NCI-H1092 (cell line): Measurements from ENCODE around the gene GALNT18.
A peak's percentile ranks its signal among the peaks of the same experiment; 100 is the strongest.

Source experiments
- DNase-seq: peaks from one replicate; lab custom pipeline; 2025; lab: John Stamatoyannopoulos, UW

Gene GALNT18

GRCh38 chr11:11567936-11568650 lies 53.7 kb downstream of the GALNT18 start:
- DNase-seq: no peak

GRCh38 chr11:11565636-11566035 lies 56.2 kb downstream of the GALNT18 start:
- DNase-seq: no peak

- DNase-seq: no peak
These were observed 58.4 kb downstream of the GALNT18 start for GRCh38 chr11:11563200-11563975.

DNA sequence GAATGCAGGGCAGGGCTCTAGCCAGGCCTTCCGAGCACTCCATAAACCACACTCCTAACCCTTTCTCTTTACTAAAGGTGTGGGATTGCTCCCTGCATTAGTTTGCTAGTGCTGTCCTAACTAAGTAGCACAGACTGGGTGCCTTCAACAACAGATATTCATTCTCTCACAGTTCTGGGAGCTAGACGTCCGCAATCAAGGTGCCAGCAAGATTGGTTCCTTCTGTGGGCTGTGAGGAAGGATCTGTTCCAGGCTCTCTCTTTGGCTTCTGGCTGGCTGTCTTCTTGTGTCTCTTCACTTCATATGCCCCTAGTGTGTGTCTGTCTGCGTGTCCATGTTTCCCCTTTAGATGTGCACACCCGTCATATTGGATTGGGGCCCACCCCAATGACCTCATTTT lies 59.8 kb downstream of the GALNT18 start:
- no peak for DNase-seq

DNA sequence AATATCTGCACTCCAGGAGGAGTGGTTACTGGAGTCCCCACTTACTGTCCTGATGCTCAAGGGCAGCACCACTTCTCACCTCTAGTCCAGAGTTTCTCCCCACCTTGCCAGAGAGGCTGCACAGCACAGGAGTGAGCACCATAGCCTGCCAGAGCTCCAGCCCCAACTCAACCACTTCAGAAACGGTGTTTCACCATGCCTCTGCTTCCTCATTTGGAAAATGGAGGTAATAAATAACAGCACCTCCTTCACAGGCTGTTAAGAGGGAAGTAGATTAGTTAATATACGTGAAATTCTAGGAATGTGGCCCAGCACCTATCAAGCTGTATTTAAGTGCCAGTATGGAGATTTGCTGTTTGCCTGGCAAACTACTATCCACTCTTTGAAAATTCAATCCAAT lies 63.0 kb downstream of the GALNT18 start:
- no peak for DNase-seq

GRCh38 chr11:11558396-11558795 lies 63.4 kb downstream of the GALNT18 start:
- DNase-seq: no peak

- peak; percentile 91 for DNase-seq
These were observed 66.6 kb downstream of the GALNT18 start for GRCh38 chr11:11555208-11555607.

DNA sequence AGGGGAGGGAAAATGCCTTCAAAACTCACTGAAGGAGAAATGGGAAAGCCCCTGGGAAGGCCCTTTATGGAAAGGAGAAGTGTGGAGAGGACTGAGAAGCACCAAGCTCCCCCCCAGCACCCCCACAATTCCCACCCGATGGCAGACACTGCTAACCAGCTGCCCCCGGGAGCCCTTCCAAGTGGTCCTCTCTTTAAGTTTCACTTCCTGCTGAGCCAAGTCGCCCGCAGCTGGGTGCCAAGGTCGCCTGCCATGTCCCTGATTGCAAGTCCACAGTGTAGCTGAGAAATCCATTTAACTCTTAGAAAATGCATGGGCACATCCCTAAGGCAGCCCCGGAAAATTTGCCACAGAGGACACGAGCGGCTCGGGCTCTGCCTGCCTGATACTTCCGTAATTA lies 68.2 kb downstream of the GALNT18 start:
- no peak for DNase-seq

GRCh38 chr11:11552529-11553087 lies 69.2 kb downstream of the GALNT18 start:
- no peak for DNase-seq

- no peak for DNase-seq
These were observed 71.3 kb downstream of the GALNT18 start for GRCh38 chr11:11550534-11550933.

DNA sequence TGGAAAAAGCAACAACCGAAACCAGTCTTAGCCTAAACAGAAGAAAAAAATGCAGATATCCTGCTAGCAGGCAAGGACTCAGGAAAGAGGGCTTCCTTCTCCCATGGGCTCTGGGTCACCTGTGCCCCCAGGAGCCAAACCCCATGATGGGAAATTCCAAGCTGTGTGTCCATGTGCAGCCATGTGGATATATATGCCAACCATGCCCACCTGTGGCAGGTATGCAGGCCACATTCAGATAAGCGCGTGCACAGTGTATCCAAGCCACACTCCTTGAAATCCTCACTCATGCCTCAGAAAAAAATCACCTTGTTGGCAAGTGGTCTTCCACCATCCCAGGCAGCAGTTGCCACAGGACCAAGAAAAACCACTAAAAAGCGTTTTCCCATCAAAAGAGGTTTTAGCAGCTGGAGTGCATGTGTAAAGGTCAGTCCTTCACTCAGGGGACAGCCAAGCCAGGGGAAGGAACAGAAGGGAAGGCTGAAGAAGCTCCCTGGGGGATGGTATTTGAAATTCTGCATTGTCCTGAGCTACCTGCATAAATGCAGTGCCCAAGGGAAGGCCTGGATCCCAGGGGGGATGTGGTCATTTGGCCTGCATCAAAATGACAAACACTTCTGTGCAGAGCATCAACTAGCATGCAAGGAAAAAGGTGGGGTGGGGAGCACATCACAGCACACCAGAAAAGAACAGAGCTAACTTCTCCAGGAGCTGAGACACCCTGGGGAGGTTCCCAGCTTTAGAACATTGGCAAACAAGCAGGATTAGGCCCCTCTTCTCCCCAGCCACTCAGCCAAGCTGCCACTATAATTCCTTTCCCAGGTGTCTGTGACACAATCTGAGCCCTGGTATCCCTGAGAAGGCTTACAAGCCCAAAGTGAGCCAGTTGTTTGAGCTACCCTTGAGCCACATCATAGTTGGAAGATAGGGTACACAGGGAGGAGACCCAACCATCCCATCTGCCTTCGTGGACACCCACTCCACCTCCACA lies 76.2 kb downstream of the GALNT18 start:
- DNase-seq: no peak

DNA sequence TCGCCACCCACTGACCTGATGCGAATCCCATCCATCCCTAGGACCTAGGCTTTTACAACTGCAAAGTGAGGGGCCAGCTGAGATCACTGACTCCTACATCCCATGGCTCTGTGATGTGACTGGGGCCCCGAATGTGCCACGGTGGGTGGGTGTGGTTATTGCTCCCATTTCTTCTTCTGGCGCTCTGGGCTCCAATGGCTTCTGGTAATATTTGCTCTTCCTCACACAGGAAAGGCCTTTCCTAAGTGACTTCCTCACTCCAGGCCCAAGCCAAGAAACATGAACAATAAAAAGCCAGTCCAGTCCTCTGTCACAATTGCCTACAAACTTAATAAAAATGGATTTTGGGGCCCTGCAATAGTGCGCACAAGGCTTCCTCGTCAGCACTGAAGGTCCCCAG lies 78.1 kb downstream of the GALNT18 start:
- no peak for DNase-seq

- DNase-seq: no peak
These were observed 81.6 kb downstream of the GALNT18 start for GRCh38 chr11:11540157-11540556.

GRCh38 chr11:11538277-11538960 lies 83.4 kb downstream of the GALNT18 start:
- peak; percentile 60 for DNase-seq

DNA sequence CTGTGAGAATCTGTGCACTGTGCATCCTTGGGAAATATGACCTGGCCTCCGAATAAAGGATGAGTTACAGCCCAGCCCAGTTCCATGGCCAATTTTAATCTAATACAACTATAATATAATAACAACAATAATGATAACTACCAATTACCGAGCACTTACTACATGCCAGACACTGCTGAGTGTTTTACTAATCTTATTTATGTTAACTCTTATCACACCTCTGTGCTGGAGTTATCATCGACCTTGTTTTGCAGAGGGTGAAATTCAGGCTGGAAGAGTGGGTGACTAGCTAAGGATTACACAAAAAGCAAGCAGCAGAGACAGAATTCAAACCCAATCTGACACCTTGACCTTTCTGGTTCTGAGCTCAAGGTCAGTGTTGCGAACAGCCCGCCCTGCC lies 83.9 kb downstream of the GALNT18 start:
- DNase-seq: no peak

GRCh38 chr11:11537372-11537771 lies 84.4 kb downstream of the GALNT18 start:
- DNase-seq: no peak

DNA sequence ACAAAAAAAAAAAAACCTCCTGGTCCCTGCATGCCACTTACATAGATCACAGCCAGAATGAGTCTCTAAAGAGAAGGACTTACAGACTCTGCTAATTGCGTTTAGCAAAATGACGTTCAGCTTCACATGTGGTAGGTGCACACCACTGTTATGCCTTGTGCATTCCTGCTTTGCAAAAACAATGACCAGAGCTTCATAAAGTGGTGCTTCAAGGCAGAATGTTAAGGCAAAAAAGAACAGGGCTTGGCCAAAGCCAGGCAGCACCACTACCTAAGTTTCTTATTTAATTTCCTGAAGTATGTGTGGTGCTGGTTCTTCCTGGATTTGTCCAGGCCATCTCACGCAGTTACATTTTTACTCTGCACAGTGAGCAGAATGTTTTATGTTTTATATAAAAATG lies 85.2 kb downstream of the GALNT18 start:
- no peak for DNase-seq

- no peak for DNase-seq
These were observed 86.2 kb downstream of the GALNT18 start for GRCh38 chr11:11535611-11536010.

DNA sequence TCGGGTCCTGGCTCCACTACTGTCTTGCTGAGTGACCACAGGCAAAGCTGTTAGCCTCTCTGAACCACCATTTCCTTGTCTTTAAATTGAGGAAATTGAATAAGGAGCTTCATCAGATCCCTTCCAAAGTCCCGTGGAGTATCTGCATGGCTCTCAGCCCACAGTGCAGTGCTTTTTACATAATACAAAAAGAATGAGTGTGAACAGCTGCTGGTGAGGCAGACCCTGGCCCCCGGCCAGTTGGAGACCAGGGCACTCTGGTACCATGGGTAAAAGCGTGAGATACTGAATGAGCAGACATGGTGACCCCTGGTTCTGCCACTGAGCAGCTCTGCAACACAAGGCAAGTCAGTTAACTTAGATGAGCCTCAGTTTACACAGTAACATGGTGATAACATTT lies 86.8 kb downstream of the GALNT18 start:
- peak; percentile 88 for DNase-seq

- peak; percentile 80 for DNase-seq
These were observed 88.1 kb downstream of the GALNT18 start for GRCh38 chr11:11533751-11534150.

DNA sequence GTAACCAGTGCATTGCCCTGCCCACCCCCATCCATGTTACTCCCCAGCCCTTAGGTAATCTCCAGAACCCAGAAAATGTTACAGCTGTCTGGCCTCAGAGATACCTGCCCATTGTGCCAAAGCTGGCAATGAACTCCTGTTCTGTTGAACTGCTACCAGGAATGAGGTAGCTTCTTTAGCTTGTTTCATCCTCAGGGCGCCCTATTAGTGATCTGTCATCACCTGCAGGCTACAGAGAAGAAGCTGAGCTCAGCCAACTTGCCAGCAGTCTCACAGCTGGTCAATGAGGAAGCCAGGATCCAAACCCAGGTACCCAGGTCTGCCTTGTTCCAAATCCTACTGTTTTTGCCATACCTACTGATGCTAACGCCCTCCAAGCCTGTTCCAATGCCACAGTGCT lies 88.7 kb downstream of the GALNT18 start:
- DNase-seq: no peak
